ENCODE results near the gene PCSK2.
"Not testable (repeated sequence)": the region's sequence is repeated elsewhere in the genome, so short reads cannot be mapped to it uniquely, and the experiment has no call there.

PCSK2 gene

GRCh38 chr20:17226410-17227218 lies at the start of gene PCSK2:
Gene PCSK2 (plus strand): TSS chr20:17227040. CDS start chr20:17227306, 266 bp downstream.
- no peak for DNase-seq (ENCODE audit: low read depth in 2 of 3, low spot score in 2 of 3)

DNA sequence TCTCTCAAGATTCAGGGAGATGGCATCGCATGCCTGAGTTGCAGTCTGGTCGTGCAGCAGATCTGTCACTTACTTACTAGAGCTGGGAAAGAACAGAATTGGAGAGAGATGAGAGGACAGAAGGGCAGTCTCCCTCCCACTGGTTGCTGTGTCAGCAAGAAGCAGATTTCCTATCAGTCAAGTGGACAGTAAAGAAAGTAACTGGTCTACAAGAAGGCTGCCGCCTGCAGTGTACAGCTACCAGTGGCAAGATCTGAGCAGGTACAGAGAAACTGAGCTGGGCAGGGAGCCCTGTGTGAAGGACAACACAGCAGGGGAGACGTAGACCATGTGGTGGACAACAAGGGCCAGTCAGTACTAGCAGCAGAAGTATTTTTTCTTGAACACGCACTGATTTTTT lies 49.5 kb upstream of the PCSK2 start:
- no peak for DNase-seq (ENCODE audit: low read depth in 2 of 3, low spot score in 2 of 3)

GRCh38 chr20:17179840-17180239 lies 47.0 kb upstream of the PCSK2 start:
- DNase-seq (ENCODE audit: low read depth in 2 of 3, low spot score in 2 of 3): no peak

GRCh38 chr20:17189976-17190695 lies 36.7 kb upstream of the PCSK2 start:
- no peak for DNase-seq (ENCODE audit: low read depth in 2 of 3, low spot score in 2 of 3)

DNA sequence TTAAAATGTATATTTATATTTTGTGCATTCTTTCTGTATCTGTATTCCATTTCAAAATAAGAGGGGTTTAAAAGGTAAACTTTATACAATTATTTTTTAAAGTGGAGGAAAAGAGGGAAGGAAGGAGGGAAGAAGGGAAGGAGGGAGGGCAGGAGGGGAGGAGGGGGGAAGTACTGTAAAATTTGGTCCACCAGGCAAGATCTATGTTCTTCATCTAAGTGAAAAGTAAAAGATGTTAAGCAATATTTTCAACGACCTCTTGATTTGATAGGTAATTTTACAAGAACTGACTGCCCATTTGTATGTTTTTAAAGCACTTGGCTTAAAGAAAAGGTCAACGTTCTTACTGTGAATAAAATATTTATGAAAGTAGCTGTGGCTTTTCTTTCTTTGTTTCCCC lies 29.8 kb upstream of the PCSK2 start:
- no peak for DNase-seq (ENCODE audit: low read depth in 2 of 3, low spot score in 2 of 3)

DNA sequence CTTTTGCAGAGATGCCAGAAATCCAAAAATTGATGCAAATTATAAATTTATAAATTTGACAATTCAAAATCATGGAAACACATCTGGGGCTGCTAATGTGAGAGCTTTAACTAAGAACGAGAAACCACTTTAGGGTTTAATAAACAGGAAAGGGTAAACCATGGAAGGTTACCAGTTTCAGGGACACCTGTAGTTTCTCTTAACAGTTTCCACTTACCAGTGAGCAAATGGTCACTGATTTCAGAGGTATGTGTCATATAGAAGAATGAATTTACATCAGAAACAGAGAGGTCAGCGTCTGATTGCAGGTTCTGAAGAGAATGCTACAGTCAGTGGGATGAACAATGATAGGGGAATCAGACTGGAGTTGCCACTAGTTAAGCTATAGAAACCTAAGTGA lies 24.8 kb upstream of the PCSK2 start:
- no peak for DNase-seq (ENCODE audit: low read depth in 2 of 3, low spot score in 2 of 3)

- no peak for DNase-seq (ENCODE audit: low read depth in 2 of 3, low spot score in 2 of 3)
These were observed 24.2 kb upstream of the PCSK2 start for GRCh38 chr20:17202673-17203072.

GRCh38 chr20:17205084-17205813 lies 21.6 kb upstream of the PCSK2 start:
- DNase-seq (ENCODE audit: low read depth in 2 of 3, low spot score in 2 of 3): no peak

DNA sequence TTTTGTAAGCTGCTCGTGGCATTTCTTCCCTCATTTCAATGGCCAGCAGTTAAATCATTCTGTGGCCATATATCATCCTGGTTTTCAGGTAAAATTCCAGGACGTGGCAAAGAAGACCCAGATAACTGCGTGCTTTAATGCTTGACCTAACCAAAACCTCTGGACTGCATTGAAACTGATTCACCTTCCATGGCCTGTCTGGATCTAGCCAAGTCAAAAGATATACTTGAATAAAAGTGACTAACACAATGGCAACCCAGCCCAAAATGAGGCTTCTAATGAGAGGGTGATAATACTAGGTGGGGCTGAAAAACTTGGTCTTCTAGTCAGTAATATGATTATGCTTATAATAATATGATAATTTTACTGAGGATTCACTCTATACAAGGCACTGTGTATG lies 16.5 kb upstream of the PCSK2 start:
- DNase-seq (ENCODE audit: low read depth in 2 of 3, low spot score in 2 of 3): no peak

GRCh38 chr20:17210983-17211382 lies 15.9 kb upstream of the PCSK2 start:
- DNase-seq (ENCODE audit: low read depth in 2 of 3, low spot score in 2 of 3): no peak

DNA sequence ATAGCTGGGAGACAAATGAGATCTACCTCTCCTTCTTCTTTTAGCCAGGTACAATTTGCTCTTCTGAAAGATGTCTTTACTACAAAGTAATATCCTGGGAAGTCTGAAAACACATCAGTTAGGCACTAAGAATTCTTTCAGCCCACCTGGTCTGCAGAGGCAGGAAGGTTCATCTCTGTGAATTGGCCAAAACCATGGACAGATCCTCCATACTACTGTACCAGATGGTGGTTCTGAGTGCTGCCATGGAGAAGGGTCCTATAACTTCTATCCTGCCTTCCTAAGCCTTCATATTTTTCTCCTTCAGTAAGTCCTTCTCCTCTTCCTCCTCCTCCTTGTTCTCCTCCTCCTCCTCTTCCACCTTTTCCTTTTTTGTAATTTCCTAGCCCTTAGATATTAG lies 11.7 kb upstream of the PCSK2 start:
- no peak for DNase-seq (ENCODE audit: low read depth in 2 of 3, low spot score in 2 of 3)

DNA sequence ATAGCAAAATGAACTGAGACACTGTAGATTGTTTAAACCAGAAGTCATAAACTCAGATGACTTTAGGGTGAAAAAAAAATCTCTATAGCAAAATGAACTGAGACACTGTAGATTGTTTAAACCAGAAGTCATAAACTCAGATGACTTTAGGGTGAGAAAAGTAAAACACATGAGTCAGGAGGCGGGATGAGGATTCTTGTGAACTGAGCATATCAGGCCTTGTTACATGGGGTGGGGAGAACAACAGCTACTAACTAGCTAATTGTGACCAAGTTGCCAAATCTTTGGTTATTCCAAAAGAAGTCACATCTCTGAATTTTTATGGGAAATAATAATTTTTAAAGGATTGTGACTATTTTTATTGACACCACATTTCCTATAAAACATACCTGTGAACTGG lies 7.0 kb upstream of the PCSK2 start:
- not testable (repeated sequence) for DNase-seq (ENCODE audit: low read depth in 2 of 3, low spot score in 2 of 3)

- DNase-seq (ENCODE audit: low read depth in 2 of 3, low spot score in 2 of 3): no peak
These were observed 3.3 kb upstream of the PCSK2 start for GRCh38 chr20:17223553-17223952.

DNA sequence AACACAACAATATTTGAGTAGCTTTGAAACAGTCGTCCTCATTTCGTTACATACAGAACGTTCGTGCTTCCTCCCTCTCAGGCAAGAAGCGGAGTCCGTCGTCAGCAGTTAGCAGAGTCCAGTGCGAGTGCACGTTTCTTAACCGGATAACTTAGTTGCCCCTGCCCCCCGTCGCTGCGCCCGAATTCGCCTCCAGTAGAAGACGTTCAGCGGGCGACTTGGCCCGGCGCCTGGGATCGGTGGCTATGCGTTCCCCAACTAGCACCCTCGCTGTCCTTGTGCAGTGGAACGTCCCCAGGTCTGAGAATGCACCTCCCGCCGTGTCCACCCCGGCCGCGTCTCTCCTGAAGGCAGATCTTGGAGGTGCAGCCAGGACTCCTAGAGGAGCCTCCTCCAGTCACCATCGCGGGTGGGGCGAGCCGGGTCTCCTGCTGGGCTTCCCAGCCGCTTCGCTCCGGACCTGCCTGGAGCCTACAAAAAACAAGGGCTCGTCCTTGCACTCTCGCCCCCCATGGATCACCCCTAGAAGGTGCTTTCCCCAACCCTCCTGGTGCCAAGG lies 910 bp upstream of the PCSK2 start:
- DNase-seq (ENCODE audit: low read depth in 2 of 3, low spot score in 2 of 3): no peak

DNA sequence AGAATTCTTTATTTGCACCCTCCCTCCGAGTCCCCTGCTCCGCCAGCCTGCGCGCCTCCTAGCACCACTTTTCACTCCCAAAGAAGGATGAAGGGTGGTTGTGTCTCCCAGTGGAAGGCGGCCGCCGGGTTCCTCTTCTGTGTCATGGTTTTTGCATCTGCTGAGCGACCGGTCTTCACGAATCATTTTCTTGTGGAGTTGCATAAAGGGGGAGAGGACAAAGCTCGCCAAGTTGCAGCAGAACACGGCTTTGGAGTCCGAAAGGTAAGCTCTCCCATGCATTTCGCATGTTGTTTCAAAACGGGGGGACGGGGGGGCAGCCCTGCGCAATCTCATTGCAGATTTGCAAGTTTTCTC lies 357 bp downstream of the PCSK2 start:
- no peak for DNase-seq (ENCODE audit: low read depth in 2 of 3, low spot score in 2 of 3)

DNA sequence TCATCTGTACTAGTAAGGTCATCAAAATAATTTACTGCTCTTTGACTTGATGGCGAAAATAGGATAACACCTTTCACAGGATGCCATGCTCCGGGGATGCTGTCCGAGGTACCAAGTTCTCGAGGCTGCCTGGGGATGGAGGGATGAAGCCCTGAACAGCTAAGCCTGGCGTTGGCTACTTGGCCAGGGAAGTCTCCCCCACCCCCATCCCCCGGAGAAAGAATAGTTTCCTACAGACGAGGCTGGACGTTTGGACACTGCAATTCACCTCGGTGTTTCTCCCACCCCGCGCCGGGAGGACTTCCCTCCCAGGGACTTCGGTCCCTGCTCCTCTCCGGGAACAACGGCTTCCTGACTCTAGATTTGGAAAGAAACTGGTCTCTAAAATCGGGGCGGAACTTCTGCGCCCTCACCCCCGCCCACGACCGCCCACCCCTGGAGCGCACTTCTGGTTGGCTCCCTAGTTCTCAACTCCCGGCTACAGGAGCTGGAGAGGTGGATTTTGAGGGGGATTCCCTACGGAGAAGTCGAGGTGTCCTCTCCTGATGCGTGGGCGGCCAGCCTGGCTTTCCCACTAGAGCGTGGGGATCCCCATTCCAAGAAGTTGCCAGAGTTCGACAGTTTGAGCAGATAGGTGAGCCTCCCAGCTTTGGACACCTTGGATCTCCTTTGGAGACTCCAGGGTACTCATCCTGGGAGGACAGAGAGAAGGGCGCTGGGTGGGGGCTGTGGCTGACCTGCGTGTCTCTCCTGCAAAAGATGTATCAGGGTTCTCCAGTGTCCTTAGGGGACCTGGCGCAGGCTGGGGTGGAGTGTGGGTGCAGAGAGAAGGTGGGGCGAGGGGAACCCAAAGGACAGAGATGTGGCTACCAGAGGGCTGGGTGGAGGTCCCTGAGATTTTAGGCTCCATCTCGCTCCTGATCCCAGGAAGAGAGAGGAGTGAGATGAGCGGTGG lies 1.1 kb downstream of the PCSK2 start:
- no peak for DNase-seq (ENCODE audit: low read depth in 2 of 3, low spot score in 2 of 3)

DNA sequence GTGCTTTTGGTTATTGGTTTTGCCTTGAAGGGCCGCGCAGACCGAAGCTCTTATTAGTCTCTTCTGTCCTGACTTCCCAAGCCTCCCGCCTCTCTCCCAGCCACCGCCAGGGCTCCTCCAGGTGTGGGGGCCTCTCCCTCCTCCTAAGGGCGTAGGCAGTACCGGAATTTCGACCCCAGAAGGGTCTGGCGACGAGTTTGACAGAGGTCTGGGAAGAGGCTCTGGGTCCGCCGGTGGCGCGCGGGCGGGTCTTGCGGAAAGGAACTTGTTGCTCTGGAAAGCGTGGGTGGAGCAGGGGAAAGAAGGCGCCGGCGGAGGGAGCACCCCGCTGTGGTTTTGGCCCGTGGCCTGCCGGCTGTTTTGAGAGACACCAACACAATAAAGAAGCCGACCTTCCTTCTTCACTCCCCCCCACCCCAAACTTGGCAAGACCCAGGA lies 1.8 kb downstream of the PCSK2 start:
- DNase-seq (ENCODE audit: low read depth in 2 of 3, low spot score in 2 of 3): no peak

- no peak for DNase-seq (ENCODE audit: low read depth in 2 of 3, low spot score in 2 of 3)
These were observed 2.4 kb downstream of the PCSK2 start for GRCh38 chr20:17229256-17229655.

DNA sequence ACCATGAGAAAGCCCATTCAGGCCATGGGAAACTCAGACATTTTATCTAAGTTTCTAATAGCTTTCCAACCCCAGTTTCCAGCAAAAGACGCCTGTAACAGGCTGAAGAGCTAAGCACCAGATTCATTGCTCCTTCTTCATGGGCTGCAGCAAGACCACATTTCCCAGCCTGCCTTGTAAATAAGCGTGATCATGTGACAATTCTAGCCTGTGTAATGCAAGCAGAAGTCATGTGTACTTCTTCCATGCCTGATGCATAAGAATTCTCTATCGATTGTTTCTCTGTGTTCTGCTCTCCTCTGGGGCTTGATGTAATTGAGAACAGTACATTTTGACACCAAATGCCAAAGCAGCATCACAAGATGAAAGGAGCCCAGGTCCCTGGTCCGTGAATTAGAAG lies 6.8 kb downstream of the PCSK2 start:
- no peak for DNase-seq (ENCODE audit: low read depth in 2 of 3, low spot score in 2 of 3)

GRCh38 chr20:17236766-17237165 lies 9.9 kb downstream of the PCSK2 start:
- DNase-seq (ENCODE audit: low read depth in 2 of 3, low spot score in 2 of 3): no peak

GRCh38 chr20:17248224-17248623 lies 21.4 kb downstream of the PCSK2 start:
- DNase-seq (ENCODE audit: low read depth in 2 of 3, low spot score in 2 of 3): no peak
